Ammon's horn (tissue), 1 donor: ENCODE measurements around the gene ME3.

Experiments used
- DNase-seq: peaks from one replicate; pipeline ENCODE4 v3.0.0-alpha.2; 2016; ENCODE audit warnings: low spot score

ME3 gene

GRCh38 chr11:86672007-86672621 lies at the start of gene ME3:
Gene ME3, minus strand, starts transcription at chr11:86672616.
- DNase-seq = peak; percentile 62

GRCh38 chr11:86722006-86722405 lies 49.6 kb upstream of the ME3 start:
- no peak for DNase-seq

- no peak for DNase-seq
These were observed 48.1 kb upstream of the ME3 start for GRCh38 chr11:86720546-86720945.

GRCh38 chr11:86719781-86720463 lies 47.5 kb upstream of the ME3 start:
- DNase-seq = no peak

GRCh38 chr11:86718999-86719398 lies 46.6 kb upstream of the ME3 start:
- no peak for DNase-seq

- DNase-seq = no peak
These were observed 46.1 kb upstream of the ME3 start for GRCh38 chr11:86718521-86718920.

- DNase-seq = no peak
These were observed 45.5 kb upstream of the ME3 start for GRCh38 chr11:86717817-86718501.

- DNase-seq = no peak
These were observed 43.2 kb upstream of the ME3 start for GRCh38 chr11:86715611-86716010.

GRCh38 chr11:86713552-86713951 lies 41.1 kb upstream of the ME3 start:
- DNase-seq = no peak

- DNase-seq = no peak
These were observed 38.5 kb upstream of the ME3 start for GRCh38 chr11:86710936-86711335.

GRCh38 chr11:86708669-86709068 lies 36.3 kb upstream of the ME3 start:
- DNase-seq = no peak

GRCh38 chr11:86706338-86707131 lies 34.1 kb upstream of the ME3 start:
- DNase-seq = no peak

GRCh38 chr11:86704710-86705109 lies 32.3 kb upstream of the ME3 start:
- DNase-seq = no peak

GRCh38 chr11:86703987-86704386 lies 31.6 kb upstream of the ME3 start:
- no peak for DNase-seq

GRCh38 chr11:86702220-86702983 lies 30.0 kb upstream of the ME3 start:
- DNase-seq = no peak

GRCh38 chr11:86699040-86699791 lies 26.8 kb upstream of the ME3 start:
- no peak for DNase-seq

GRCh38 chr11:86698639-86699038 lies 26.2 kb upstream of the ME3 start:
- no peak for DNase-seq

- no peak for DNase-seq
These were observed 24.0 kb upstream of the ME3 start for GRCh38 chr11:86696451-86696850.

GRCh38 chr11:86696004-86696403 lies 23.6 kb upstream of the ME3 start:
- no peak for DNase-seq

GRCh38 chr11:86695373-86695772 lies 23.0 kb upstream of the ME3 start:
- no peak for DNase-seq

GRCh38 chr11:86693518-86693917 lies 21.1 kb upstream of the ME3 start:
- no peak for DNase-seq
